Progenitor cell of endocrine pancreas (in vitro differentiated cells): ENCODE data around the gene RRN3. TPM values are rescaled to one million over a fixed set of nuclear protein-coding genes. Genes with fewer than 3 reads are reported as not detected.

ENCODE experiments used
- DNase-seq: peaks from one replicate; pipeline ENCODE4 v3.0.0; 2021; ENCODE audit warnings: low spot score; ENCODE audit not compliant: unreplicated experiment
- H3K27ac Mint-ChIP-seq: 2 replicates; pipeline ENCODE4 v1.8.0; 2021; ENCODE audit warnings: mild to moderate bottlenecking, moderate library complexity, mixed read lengths
- H3K27me3 Mint-ChIP-seq: 2 replicates; pipeline ENCODE4 v1.8.0; 2021; ENCODE audit warnings: mixed read lengths
- H3K36me3 Mint-ChIP-seq: 2 replicates; pipeline ENCODE4 v1.8.0; 2022; ENCODE audit warnings: mixed read lengths; ENCODE audit not compliant: insufficient read depth
- H3K4me1 Mint-ChIP-seq: 2 replicates; pipeline ENCODE4 v1.8.0; 2021; ENCODE audit warnings: low read depth, mixed read lengths
- H3K4me3 Mint-ChIP-seq: 2 replicates; pipeline ENCODE4 v1.8.0; 2021; ENCODE audit warnings: low read depth, mild to moderate bottlenecking, moderate library complexity, mixed read lengths
- H3K9me3 Mint-ChIP-seq: 2 replicates; pipeline ENCODE4 v1.8.0; 2021; ENCODE audit warnings: low read depth, mixed read lengths
- CTCF ChIP-seq: fragments of 200-600 bp; sonication (generic); IDR thresholded peaks from one replicate; pipeline ENCODE4 v1.5.0; 2021; ENCODE audit warnings: antibody characterized with exemption, mild to moderate bottlenecking; ENCODE audit not compliant: unreplicated experiment
- total RNA-seq: library from RNA; stranded (reverse); gene quantifications from 2 replicates; pipeline ENCODE4 v1.2.1, GENCODE V29; 2021

RRN3 gene
- total RNA-seq, 1 donor from 2014 or later: 40.0 TPM

DNA sequence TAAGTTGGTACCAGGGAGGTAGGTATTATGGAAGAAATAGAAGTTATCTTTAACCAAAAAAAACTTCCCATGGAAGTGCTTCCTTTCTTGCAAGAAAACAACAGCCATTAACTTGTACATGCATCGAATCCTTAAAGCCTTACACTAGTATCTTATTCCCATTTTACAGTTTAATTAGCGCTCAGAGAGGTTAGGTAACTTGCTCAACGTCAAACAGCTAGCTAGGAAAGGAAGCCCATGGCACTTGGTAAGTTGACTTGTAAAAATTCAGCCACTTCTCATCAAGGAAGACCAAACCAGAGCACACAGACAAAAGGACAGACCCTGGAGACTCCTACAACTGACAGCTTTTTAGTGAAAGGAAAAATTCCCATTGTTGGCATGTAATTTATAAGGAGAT lies 34.7 kb downstream of the RRN3 start:
- H3K9me3 Mint-ChIP-seq: no peaks in the 10 kb centered on the region
- peak overlapping the region; percentile 84 for H3K27ac Mint-ChIP-seq
- H3K4me1 Mint-ChIP-seq: peaks cover 35% of the 10 kb centered on the region
- no peak overlapping the region for H3K4me3 Mint-ChIP-seq
- no peak for DNase-seq
- H3K27me3 Mint-ChIP-seq: no peaks in the 10 kb centered on the region
- no peak for TF ChIP-seq CTCF
- H3K36me3 Mint-ChIP-seq: peaks cover 31% of the 10 kb centered on the region

DNA sequence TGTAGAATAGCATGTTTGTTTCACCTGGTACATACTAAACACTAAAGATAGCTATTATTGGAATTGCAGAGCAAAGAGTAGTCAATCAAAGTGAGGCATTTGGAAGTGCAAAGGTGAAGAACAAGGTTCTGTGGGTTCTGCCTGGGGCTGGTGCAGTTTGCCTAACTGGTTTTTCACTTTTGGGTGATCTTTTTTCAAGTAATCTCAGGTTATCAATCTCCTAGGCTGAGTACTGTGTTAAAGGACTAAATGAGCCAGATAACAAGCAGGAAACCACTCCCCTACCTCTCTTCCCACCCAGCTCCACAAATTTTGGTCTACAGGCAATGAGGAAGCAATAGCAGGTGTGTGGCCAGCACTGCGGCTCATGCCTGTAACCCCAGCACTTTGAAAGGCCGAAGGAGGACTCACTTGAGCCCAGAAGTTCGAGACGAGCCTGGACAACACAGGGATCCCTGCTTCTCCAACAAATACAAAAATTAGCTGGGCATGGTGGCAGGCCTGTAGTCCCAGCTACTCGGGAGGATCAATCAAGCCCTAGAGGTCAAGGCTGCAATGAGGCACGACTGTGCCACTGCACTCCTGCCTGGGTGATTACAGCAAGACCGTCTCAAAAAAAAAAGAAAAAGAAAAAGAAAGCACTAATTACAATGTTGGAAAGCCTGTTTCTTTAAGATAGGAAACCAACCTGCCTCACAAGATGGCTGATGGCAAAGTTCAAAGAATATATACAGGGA lies 36.2 kb downstream of the RRN3 start:
- H3K36me3 Mint-ChIP-seq: peaks cover 30% of the 10 kb centered on the region
- H3K27ac Mint-ChIP-seq: peak overlapping the region; percentile 95
- H3K9me3 Mint-ChIP-seq: no peaks in the 10 kb centered on the region
- DNase-seq: no peak
- H3K27me3 Mint-ChIP-seq: no peaks in the 10 kb centered on the region
- no peak for TF ChIP-seq CTCF
- H3K4me1 Mint-ChIP-seq: peaks cover 38% of the 10 kb centered on the region
- peak overlapping the region; percentile 37 for H3K4me3 Mint-ChIP-seq

DNA sequence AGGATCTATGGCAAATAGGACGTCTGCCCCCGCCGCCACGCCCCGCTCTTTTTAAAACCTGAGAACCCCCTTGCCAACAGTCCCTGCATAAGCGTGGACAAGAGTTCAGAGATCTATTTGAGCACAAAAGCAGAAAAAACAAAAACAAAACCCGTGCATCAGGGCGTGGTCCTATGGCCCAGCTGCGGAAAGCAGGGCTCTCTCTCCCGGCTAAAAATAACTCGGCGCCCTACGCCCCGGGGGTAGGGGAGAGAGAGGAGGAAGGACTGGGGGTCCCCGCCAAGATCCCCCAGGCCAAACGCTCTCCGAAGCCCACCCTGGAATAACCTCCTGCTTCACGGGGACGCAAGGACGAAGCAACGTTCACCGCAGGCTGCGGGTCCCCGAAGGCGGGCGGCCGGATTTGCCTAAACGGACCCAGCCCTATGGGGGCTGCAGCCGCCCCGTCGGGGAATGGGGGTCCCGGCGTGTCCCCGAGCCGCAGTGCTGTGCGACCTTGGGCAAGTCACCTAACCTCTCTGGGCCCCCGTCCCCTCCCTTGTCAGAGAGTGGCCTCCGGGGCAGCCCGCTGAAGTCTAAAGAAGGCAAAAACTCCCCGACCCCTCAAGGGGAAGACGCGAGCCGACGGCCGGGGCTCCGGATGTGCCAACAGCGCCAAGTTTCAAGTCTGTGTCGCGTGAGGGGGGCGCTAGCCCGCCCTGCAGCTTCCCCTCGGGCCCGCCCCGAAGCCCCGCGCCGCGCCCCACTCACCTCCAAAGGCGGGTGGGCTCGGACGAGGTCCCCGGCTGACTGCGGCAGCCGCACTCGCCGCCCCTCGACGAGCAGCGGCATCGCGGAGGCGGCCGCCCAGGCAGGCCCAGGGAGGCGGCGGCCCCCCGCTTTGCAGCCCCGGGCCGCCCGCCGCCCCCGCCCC lies 38.7 kb downstream of the RRN3 start:
- Mint-ChIP-seq H3K4me1 (peaks cover 37% of the 10 kb centered on the region), H3K27me3 (no peaks in the 10 kb centered on the region), H3K36me3 (peaks cover 14% of the 10 kb centered on the region), H3K9me3 (no peaks in the 10 kb centered on the region), H3K27ac (peak overlapping the region; percentile 88), H3K4me3 (peak overlapping the region; percentile 86)
- TF ChIP-seq CTCF: peak; percentile 42
- DNase-seq: no peak

DNA sequence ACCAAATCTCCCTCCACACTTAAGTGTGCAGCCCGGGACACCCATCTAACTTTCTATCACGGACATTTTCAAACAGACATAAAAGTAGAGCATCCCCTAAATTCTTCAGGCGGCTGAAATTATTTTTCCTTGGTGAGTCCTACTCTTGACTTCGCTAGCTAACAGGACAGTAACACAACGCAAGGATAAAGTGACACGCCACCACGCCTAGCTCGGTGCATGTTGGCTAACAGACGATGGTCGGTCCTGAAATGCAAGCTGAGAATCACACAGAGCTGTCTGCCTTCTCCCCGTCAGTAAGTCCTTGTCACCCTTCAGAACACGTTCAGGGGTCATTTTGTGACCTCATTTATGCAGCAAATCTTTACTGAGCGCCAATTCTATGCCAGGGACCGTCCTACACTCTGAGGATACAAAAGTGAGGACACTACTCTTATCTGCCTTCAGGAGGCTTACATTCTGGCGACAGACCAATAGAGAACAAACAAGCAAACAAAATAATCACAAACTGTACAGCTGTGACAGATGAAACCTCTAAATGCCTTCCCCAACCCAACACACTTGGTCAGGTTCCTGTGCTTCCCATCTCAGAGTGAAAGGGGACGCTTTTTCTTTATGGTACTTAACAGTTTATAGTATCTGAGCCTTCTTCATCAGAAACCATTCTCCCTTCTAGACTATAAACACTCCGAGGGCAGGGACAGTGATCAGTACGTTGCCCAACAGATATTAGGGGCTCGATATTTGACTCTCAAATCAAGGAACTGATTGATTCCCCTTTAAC lies 39.5 kb downstream of the RRN3 start:
- peak overlapping the region; percentile 86 for H3K4me3 Mint-ChIP-seq
- H3K27me3 Mint-ChIP-seq: no peaks in the 10 kb centered on the region
- peak overlapping the region; percentile 88 for H3K27ac Mint-ChIP-seq
- H3K9me3 Mint-ChIP-seq: no peaks in the 10 kb centered on the region
- TF ChIP-seq CTCF: no peak
- H3K4me1 Mint-ChIP-seq: peaks cover 37% of the 10 kb centered on the region
- H3K36me3 Mint-ChIP-seq: peaks cover 13% of the 10 kb centered on the region
- no peak for DNase-seq

DNA sequence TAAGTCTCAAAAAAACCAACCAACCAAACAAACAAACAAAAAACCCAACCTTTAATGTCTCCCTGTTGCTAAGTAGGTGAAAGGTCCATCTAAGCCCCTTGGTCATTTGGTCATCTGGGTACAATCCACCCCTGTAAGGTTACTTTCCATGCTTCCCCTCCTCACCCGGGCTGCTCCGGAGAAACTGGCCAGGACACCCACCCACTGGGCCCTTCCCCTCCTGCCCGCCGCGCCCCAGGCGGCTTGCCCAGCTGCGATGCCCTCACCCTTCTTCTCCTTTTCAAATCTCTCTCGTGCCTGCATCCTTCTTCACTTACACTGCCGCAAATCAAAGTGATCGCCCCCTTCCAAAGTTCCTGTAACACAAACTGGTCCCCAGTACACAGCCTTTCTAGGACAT lies 40.2 kb downstream of the RRN3 start:
- no peak for DNase-seq
- H3K4me1 Mint-ChIP-seq: peaks cover 35% of the 10 kb centered on the region
- H3K36me3 Mint-ChIP-seq: peaks cover 7% of the 10 kb centered on the region
- H3K27ac Mint-ChIP-seq: peak overlapping the region; percentile 17
- no peaks in the 10 kb centered on the region for H3K27me3 Mint-ChIP-seq
- H3K9me3 Mint-ChIP-seq: no peaks in the 10 kb centered on the region
- no peak for TF ChIP-seq CTCF
- peak overlapping the region; percentile 86 for H3K4me3 Mint-ChIP-seq
